ENCODE results near the gene CYBB. TPM values are rescaled to one million over a fixed set of nuclear protein-coding genes. Genes with fewer than 3 reads are reported as not detected.

CYBB gene
- total RNA-seq (1 to 10 TPM; 6.3 to 8.1 TPM), polyA plus RNA-seq (under 1 TPM; 0.05 to 0.94 TPM)

DNA sequence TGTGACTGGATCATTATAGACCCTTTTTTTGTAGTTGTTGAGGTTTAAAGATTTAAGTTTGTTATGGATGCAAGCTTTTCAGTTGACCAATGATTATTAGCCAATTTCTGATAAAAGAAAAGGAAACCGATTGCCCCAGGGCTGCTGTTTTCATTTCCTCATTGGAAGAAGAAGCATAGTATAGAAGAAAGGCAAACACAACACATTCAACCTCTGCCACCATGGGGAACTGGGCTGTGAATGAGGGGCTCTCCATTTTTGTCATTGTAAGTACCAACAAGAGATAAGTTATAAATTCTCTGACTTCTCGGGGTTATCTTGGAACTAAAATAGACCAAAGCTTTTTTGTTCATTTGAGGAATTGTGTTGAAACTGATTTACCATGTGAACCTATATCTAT, at the start of gene CYBB:
TSS of gene CYBB (plus strand) at position 203 of the 400 bp plus-strand sequence. CDS start at position 222, 19 bp downstream.
- Histone ChIP-seq H3K4me3 (ENCODE audit: low read length in 2 of 2) (no peak within 1 kb of the TSS), H3K4me1 (ENCODE audit: insufficient read depth, low read length) (peaks cover 26% of the 10 kb centered on the region), H3K27ac (ENCODE audit: low read depth, low read length) (no peak within 1 kb of the TSS), H3K9me3 (ENCODE audit: control insufficient read depth in 1 of 2, low read length in 2 of 2) (no peaks in the 10 kb centered on the region), H3K36me3 (ENCODE audit: insufficient read depth, low read length) (no peaks in the 10 kb centered on the region), H3K27me3 (ENCODE audit: insufficient read depth, low read length) (no peaks in the 10 kb centered on the region)
- no peak for DNase-seq
- Mint-ChIP-seq H3K4me3 (no peak within 1 kb of the TSS), H3K4me1 (peaks cover 17 to 25% (median 21%) of the 10 kb centered on the region in 4 donors), H3K36me3 (no peaks in the 10 kb centered on the region), H3K9me3 (no peaks in the 10 kb centered on the region), H3K27ac (no peak within 1 kb of the TSS), H3K27me3 (no peaks in the 10 kb centered on the region)
- POLR2A ChIA-PET (ENCODE audit: partially characterized antibody): no interaction called here
- intact Hi-C loops (cut with micrococcal nuclease): no loop called here
- CTCF ChIA-PET (ENCODE audit: partially characterized antibody): interaction anchor here (1.7 kb wide), 1 partner anchor 45 kb away, joined by 4 read pairs; no protein-coding TSS in a partner anchor

GRCh38 chrX:37745354-37745753, 34.5 kb upstream of the CYBB start:
- Mint-ChIP-seq H3K36me3 (no peaks in the 10 kb centered on the region), H3K27ac (peak overlapping the region in 3 of 7 donors; percentile 4 to 61 (median 29)), H3K27me3 (no peaks in the 10 kb centered on the region), H3K9me3 (no peaks in the 10 kb centered on the region), H3K4me3 (no peak overlapping the region), H3K4me1 (peaks cover 7 to 13% (median 11%) of the 10 kb centered on the region in 4 donors)
- no peak overlapping the region for H3K27ac ChIP-seq (ENCODE audit: low read depth, low read length)
- H3K36me3 ChIP-seq (ENCODE audit: insufficient read depth, low read length): no peaks in the 10 kb centered on the region
- POLR2A ChIA-PET (ENCODE audit: partially characterized antibody): interaction anchor here (1.0 to 3.6 kb wide), 3 partner anchors 42 to 80 kb away, joined by 3 to 27 read pairs (median 3); no protein-coding TSS in a partner anchor
- H3K27me3 ChIP-seq (ENCODE audit: insufficient read depth, low read length): no peaks in the 10 kb centered on the region
- H3K4me3 ChIP-seq (ENCODE audit: low read length in 2 of 2): no peak overlapping the region
- peak; percentile 67 to 73 (median 71) for DNase-seq
- CTCF ChIA-PET (ENCODE audit: partially characterized antibody): interaction anchor here (0.6 to 14.9 kb wide), 20 partner anchors 9 to 582 kb away, joined by 3 to 296 read pairs (median 4); partner anchors contain the start of gene RPGR
- H3K9me3 ChIP-seq (ENCODE audit: control insufficient read depth in 1 of 2, low read length in 2 of 2): no peaks in the 10 kb centered on the region
- H3K4me1 ChIP-seq (ENCODE audit: insufficient read depth, low read length): peaks cover 11% of the 10 kb centered on the region
- intact Hi-C loops (cut with micrococcal nuclease): loop anchor here (1.0 to 10.0 kb wide), 2 partner anchors 80 to 579 kb away; partner anchors contain the start of gene RPGR

DNA sequence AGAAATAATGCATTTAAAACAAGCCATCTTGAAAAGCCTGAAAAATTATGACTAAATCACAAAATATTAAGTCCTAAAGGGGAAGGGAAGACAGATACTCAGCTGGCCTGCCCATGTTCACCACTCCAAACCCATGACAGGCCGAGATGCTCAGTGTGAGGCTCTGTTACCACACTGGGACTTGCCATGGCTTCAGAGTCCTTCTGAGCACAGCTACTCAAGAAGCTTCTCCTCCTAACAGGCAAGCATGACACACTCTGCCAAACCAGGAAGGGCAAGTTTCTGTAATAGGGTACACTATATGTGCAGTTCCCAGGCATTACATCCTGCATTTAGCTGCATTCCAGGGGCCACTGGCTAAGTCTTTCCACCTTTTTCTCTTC, 34.0 kb upstream of the CYBB start:
- peaks cover 7 to 13% (median 11%) of the 10 kb centered on the region in 4 donors for H3K4me1 Mint-ChIP-seq
- ChIA-PET POLR2A (ENCODE audit: partially characterized antibody) (interaction anchor here (1.0 to 3.6 kb wide), 3 partner anchors 41 to 79 kb away, joined by 3 to 27 read pairs (median 3); no protein-coding TSS in a partner anchor), CTCF (ENCODE audit: partially characterized antibody) (interaction anchor here (0.6 to 14.9 kb wide), 18 partner anchors 9 to 421 kb away, joined by 3 to 296 read pairs (median 4); no protein-coding TSS in a partner anchor)
- no peak for DNase-seq
- no peak overlapping the region for H3K27ac ChIP-seq (ENCODE audit: low read depth, low read length)
- no peaks in the 10 kb centered on the region for H3K9me3 Mint-ChIP-seq
- H3K9me3 ChIP-seq (ENCODE audit: control insufficient read depth in 1 of 2, low read length in 2 of 2): no peaks in the 10 kb centered on the region
- no peaks in the 10 kb centered on the region for H3K27me3 Mint-ChIP-seq
- H3K4me3 Mint-ChIP-seq: no peak overlapping the region
- peak overlapping the region in 3 of 7 donors; percentile 4 to 61 (median 29) for H3K27ac Mint-ChIP-seq
- no peaks in the 10 kb centered on the region for H3K36me3 Mint-ChIP-seq
- peaks cover 11% of the 10 kb centered on the region for H3K4me1 ChIP-seq (ENCODE audit: insufficient read depth, low read length)
- no peak overlapping the region for H3K4me3 ChIP-seq (ENCODE audit: low read length in 2 of 2)
- intact Hi-C loops (cut with micrococcal nuclease): loop anchor here (1.0 to 10.0 kb wide), 2 partner anchors 79 to 579 kb away; partner anchors contain the start of gene RPGR
- H3K27me3 ChIP-seq (ENCODE audit: insufficient read depth, low read length): no peaks in the 10 kb centered on the region
- H3K36me3 ChIP-seq (ENCODE audit: insufficient read depth, low read length): no peaks in the 10 kb centered on the region

DNA sequence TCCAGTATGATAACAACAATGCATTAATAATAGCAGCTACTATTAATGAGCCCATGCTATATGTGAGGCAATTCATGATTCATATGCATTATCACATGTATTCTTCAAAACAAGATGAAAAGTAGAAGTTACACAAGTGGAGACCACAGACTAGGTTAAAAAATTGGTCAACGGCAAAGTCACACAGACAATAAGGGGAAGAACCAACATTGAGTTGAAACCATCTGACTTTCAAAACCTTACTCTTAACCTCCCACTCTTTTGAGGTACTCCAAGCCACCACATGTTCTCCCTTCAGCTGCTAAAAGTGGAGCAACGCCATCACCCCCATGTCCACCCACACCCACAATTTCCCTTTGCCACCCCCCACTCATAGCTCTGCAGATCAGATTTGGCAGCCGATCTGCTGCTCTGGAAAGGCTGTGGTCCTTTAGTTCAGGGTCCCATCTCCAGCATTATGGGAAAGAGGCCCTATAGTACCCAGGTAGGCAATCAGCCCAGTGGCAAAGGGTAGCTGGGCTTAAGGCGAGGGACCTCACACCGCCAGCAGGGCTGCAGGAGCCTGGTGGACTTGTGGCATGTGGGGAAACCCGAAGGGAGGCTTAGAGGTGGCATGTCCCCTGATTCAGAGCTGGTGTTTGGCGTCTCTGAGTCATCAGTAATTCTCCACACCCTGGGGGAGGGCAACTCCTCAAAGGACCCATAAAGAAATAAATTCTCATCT, 33.5 kb upstream of the CYBB start:
- H3K27me3 ChIP-seq (ENCODE audit: insufficient read depth, low read length): no peaks in the 10 kb centered on the region
- no peaks in the 10 kb centered on the region for H3K36me3 ChIP-seq (ENCODE audit: insufficient read depth, low read length)
- DNase-seq: no peak
- H3K27me3 Mint-ChIP-seq: no peaks in the 10 kb centered on the region
- no peaks in the 10 kb centered on the region for H3K9me3 ChIP-seq (ENCODE audit: control insufficient read depth in 1 of 2, low read length in 2 of 2)
- H3K9me3 Mint-ChIP-seq: no peaks in the 10 kb centered on the region
- peaks cover 11% of the 10 kb centered on the region for H3K4me1 ChIP-seq (ENCODE audit: insufficient read depth, low read length)
- CTCF ChIA-PET (ENCODE audit: partially characterized antibody): interaction anchor here (0.7 to 14.9 kb wide), 14 partner anchors 8 to 420 kb away, joined by 3 to 296 read pairs (median 5); no protein-coding TSS in a partner anchor
- H3K27ac ChIP-seq (ENCODE audit: low read depth, low read length): no peak overlapping the region
- H3K4me1 Mint-ChIP-seq: peaks cover 9 to 15% (median 12%) of the 10 kb centered on the region in 4 donors
- H3K4me3 Mint-ChIP-seq: no peak overlapping the region
- H3K4me3 ChIP-seq (ENCODE audit: low read length in 2 of 2): no peak overlapping the region
- H3K36me3 Mint-ChIP-seq: no peaks in the 10 kb centered on the region
- intact Hi-C loops (cut with micrococcal nuclease): loop anchor here (10.0 kb wide), 1 partner anchor 578 kb away; the partner anchor contains the start of gene RPGR
- POLR2A ChIA-PET (ENCODE audit: partially characterized antibody): interaction anchor here (1.0 to 3.6 kb wide), 3 partner anchors 41 to 78 kb away, joined by 3 to 27 read pairs (median 3); no protein-coding TSS in a partner anchor
- peak overlapping the region in 1 of 7 donors; percentile 24 for H3K27ac Mint-ChIP-seq

DNA sequence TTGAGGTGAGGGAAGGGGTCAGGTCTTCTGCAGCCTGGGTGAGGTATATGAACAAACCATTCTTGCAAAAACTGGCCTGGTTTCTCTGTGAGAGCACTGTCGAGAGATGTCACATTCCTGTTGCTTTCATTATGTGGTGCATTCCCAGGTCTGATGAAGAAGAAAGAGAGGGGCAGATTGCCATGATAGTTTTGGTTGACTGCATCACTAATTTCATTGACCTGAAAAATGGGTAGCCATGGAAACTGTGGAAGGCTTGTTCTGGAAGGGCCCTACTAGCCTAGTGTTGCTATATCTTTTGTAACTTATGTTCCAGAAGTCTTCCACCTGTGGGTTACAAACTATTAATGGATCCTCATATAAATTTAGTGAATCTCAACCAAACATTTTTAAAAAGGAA, 32.9 kb upstream of the CYBB start:
- Histone ChIP-seq H3K9me3 (ENCODE audit: control insufficient read depth in 1 of 2, low read length in 2 of 2) (no peaks in the 10 kb centered on the region), H3K27me3 (ENCODE audit: insufficient read depth, low read length) (no peaks in the 10 kb centered on the region), H3K4me1 (ENCODE audit: insufficient read depth, low read length) (peaks cover 12% of the 10 kb centered on the region), H3K27ac (ENCODE audit: low read depth, low read length) (no peak overlapping the region), H3K4me3 (ENCODE audit: low read length in 2 of 2) (no peak overlapping the region), H3K36me3 (ENCODE audit: insufficient read depth, low read length) (no peaks in the 10 kb centered on the region)
- H3K36me3 Mint-ChIP-seq: no peaks in the 10 kb centered on the region
- no peaks in the 10 kb centered on the region for H3K27me3 Mint-ChIP-seq
- H3K27ac Mint-ChIP-seq: peak overlapping the region in 1 of 7 donors; percentile 24
- intact Hi-C loops (cut with micrococcal nuclease): loop anchor here (10.0 kb wide), 1 partner anchor 578 kb away; the partner anchor contains the start of gene RPGR
- no peak for DNase-seq
- POLR2A ChIA-PET (ENCODE audit: partially characterized antibody): interaction anchor here (3.6 kb wide), 1 partner anchor 78 kb away, joined by 27 read pairs; no protein-coding TSS in a partner anchor
- no peak overlapping the region for H3K4me3 Mint-ChIP-seq
- CTCF ChIA-PET (ENCODE audit: partially characterized antibody): interaction anchor here (1.1 to 14.9 kb wide), 5 partner anchors 8 to 419 kb away, joined by 3 to 296 read pairs (median 15); no protein-coding TSS in a partner anchor
- peaks cover 12 to 19% (median 14%) of the 10 kb centered on the region in 4 donors for H3K4me1 Mint-ChIP-seq
- H3K9me3 Mint-ChIP-seq: no peaks in the 10 kb centered on the region

DNA sequence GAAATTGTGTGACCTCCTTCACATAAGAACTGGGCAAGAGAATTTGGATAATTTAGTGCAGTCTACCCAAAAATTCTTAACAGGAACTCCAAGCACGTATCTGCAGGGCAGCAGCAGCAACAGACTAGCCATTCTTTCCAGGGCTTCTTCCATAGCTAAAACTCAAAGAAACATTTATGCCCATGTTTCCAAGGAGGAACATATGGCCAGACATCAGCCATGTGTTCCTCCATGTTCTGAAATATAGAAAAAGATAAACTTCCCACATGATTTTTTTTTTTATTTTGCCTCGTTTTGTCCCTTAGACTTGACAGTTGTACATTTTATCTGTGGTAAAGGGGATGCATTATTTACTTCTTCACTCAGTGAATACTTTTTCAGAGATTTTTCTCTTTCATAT, 27.6 kb upstream of the CYBB start:
- ChIA-PET POLR2A (ENCODE audit: partially characterized antibody) (no interaction called here), CTCF (ENCODE audit: partially characterized antibody) (interaction anchor here (4.6 to 14.9 kb wide), 2 partner anchors 7 to 74 kb away, joined by 22 to 296 read pairs; no protein-coding TSS in a partner anchor)
- Mint-ChIP-seq H3K36me3 (no peaks in the 10 kb centered on the region), H3K4me3 (peak overlapping the region in 1 of 8 donors; percentile 60), H3K4me1 (peaks cover 3 to 19% (median 16%) of the 10 kb centered on the region in 4 donors), H3K27me3 (no peaks in the 10 kb centered on the region), H3K27ac (peak overlapping the region in 1 of 7 donors; percentile 24), H3K9me3 (peaks cover 0 to 3% (median 0%) of the 10 kb centered on the region in 8 donors)
- intact Hi-C loops (cut with micrococcal nuclease): no loop called here
- DNase-seq: no peak
- Histone ChIP-seq H3K4me3 (ENCODE audit: low read length in 2 of 2) (no peak overlapping the region), H3K27ac (ENCODE audit: low read depth, low read length) (no peak overlapping the region), H3K27me3 (ENCODE audit: insufficient read depth, low read length) (no peaks in the 10 kb centered on the region), H3K4me1 (ENCODE audit: insufficient read depth, low read length) (peaks cover 51% of the 10 kb centered on the region), H3K36me3 (ENCODE audit: insufficient read depth, low read length) (no peaks in the 10 kb centered on the region), H3K9me3 (ENCODE audit: control insufficient read depth in 1 of 2, low read length in 2 of 2) (no peaks in the 10 kb centered on the region)

- Mint-ChIP-seq H3K9me3 (peaks cover 0 to 3% (median 0%) of the 10 kb centered on the region in 8 donors), H3K4me3 (peak overlapping the region in 2 of 8 donors; percentile 4 to 60), H3K27me3 (no peaks in the 10 kb centered on the region), H3K36me3 (no peaks in the 10 kb centered on the region), H3K4me1 (peaks cover 7 to 24% (median 21%) of the 10 kb centered on the region in 4 donors), H3K27ac (peak overlapping the region in 6 of 7 donors; percentile 24 to 86 (median 65))
- no peak for DNase-seq
- H3K9me3 ChIP-seq (ENCODE audit: control insufficient read depth in 1 of 2, low read length in 2 of 2): no peaks in the 10 kb centered on the region
- POLR2A ChIA-PET (ENCODE audit: partially characterized antibody): no interaction called here
- H3K27ac ChIP-seq (ENCODE audit: low read depth, low read length): no peak overlapping the region
- H3K27me3 ChIP-seq (ENCODE audit: insufficient read depth, low read length): no peaks in the 10 kb centered on the region
- H3K4me3 ChIP-seq (ENCODE audit: low read length in 2 of 2): no peak overlapping the region
- CTCF ChIA-PET (ENCODE audit: partially characterized antibody): interaction anchor here (4.6 to 14.9 kb wide), 2 partner anchors 8 to 73 kb away, joined by 22 to 296 read pairs; no protein-coding TSS in a partner anchor
- intact Hi-C loops (cut with micrococcal nuclease): no loop called here
- peaks cover 51% of the 10 kb centered on the region for H3K4me1 ChIP-seq (ENCODE audit: insufficient read depth, low read length)
- no peaks in the 10 kb centered on the region for H3K36me3 ChIP-seq (ENCODE audit: insufficient read depth, low read length)
Observed at GRCh38 chrX:37752936-37753335, 26.9 kb upstream of the CYBB start.
